Esophagus (tissue), 2 donors: ENCODE results near the gene C16orf96. TPM values are rescaled to one million over a fixed set of nuclear protein-coding genes. Genes with fewer than 3 reads are reported as not detected.

ENCODE experiments used
- H3K27ac ChIP-seq, 2 donors: one replicate each; pipeline ENCODE4 v1.5.1; 2013; ENCODE audit warnings: low read depth in 2 of 2, mild to moderate bottlenecking in 2 of 2, inconsistent platforms in 1 of 2, low read length in 1 of 2, moderate library complexity in 1 of 2
- H3K27me3 ChIP-seq, 2 donors: one replicate each; pipeline ENCODE4 v1.6.1; 2013; ENCODE audit warnings: low read length in 2 of 2, control low read depth in 1 of 2, mild to moderate bottlenecking in 1 of 2; ENCODE audit not compliant: insufficient read depth in 2 of 2, control insufficient read depth in 1 of 2
- H3K36me3 ChIP-seq, 2 donors: one replicate each; pipeline ENCODE4 v1.6.1; 2013; ENCODE audit warnings: low read length in 1 of 2; ENCODE audit not compliant: control insufficient read depth in 2 of 2, insufficient read depth in 2 of 2
- H3K4me1 ChIP-seq, 2 donors: one replicate each; pipeline ENCODE4 v1.6.1; 2013; ENCODE audit warnings: low read length in 1 of 2; ENCODE audit not compliant: control insufficient read depth in 2 of 2, insufficient read depth in 2 of 2
- H3K4me3 ChIP-seq, 2 donors: one replicate each; pipeline ENCODE4 v1.5.1; 2013; ENCODE audit warnings: low read length in 2 of 2, mild to moderate bottlenecking in 2 of 2, low read depth in 1 of 2, moderate library complexity in 1 of 2
- H3K9me3 ChIP-seq, 2 donors: one replicate each; pipeline ENCODE4 v1.6.1; 2013; ENCODE audit warnings: mild to moderate bottlenecking in 2 of 2, low read depth in 1 of 2, low read length in 1 of 2, moderate library complexity in 1 of 2; ENCODE audit not compliant: control insufficient read depth in 2 of 2, insufficient read depth in 1 of 2
- whole genome bisulfite sequencing, 2 donors: extraction: QIAGEN DNeasy Blood & Tissue Kit; methylation state at CpG; one replicate each; pipeline ENCODE4 v1.1.7; 2013; 5-methylcytosine and 5-hydroxymethylcytosine counted together
- polyA plus RNA-seq, 2 donors: library from polyadenylated mRNA; stranded (reverse); fragments of 200-250 nt; gene quantifications; one replicate each; pipeline ENCODE4 v1.2.3, GENCODE V29; 2013
- donor health status: healthy with polysubstance abuse.
- donor health status: Bipolar disorder and iron deficiency.

C16orf96 gene
- polyA plus RNA-seq, 2 donors, result 0.04 to 0.08 TPM

GRCh38 chr16:4623593-4623992, 67.5 kb downstream of the C16orf96 start:
- WGBS, 2 donors, result 80 to 82% methylated on average over 7 of the region's 7 CpGs
- Histone ChIP-seq H3K27ac (no peak overlapping the region), H3K9me3 (no peaks in the 10 kb centered on the region), H3K4me1 (peaks cover 12 to 18% of the 10 kb centered on the region in 2 donors), H3K4me3 (no peak overlapping the region), H3K36me3 (no peaks in the 10 kb centered on the region), H3K27me3 (no peaks in the 10 kb centered on the region)

GRCh38 chr16:4624015-4624826, 68.1 kb downstream of the C16orf96 start, which contains the start of gene MGRN1:
Gene MGRN1, plus strand, starts transcription at chr16:4624826. Its CDS starts 135 bp downstream, at chr16:4624961.
- WGBS, 2 donors, result 6 to 7% methylated on average over 42 of the region's 42 CpGs
- Histone ChIP-seq H3K9me3 (no peaks in the 10 kb centered on the region), H3K4me3 (peak within 1 kb of the TSS; percentile 83 to 98), H3K27me3 (no peaks in the 10 kb centered on the region), H3K4me1 (peaks cover 8 to 14% of the 10 kb centered on the region in 2 donors), H3K36me3 (no peaks in the 10 kb centered on the region), H3K27ac (peak within 1 kb of the TSS; percentile 93 to 98)

GRCh38 chr16:4624827-4625559, 68.9 kb downstream of the C16orf96 start:
- H3K27me3 ChIP-seq, result no peaks in the 10 kb centered on the region
- peak overlapping the region; percentile 83 to 98 for H3K4me3 ChIP-seq
- no peaks in the 10 kb centered on the region for H3K9me3 ChIP-seq
- H3K36me3 ChIP-seq, result no peaks in the 10 kb centered on the region
- H3K27ac ChIP-seq, result peak overlapping the region; percentile 93 to 98
- 0 to 1% methylated on average over 70 to 80 of the region's 80 CpGs for WGBS, 2 donors
- peaks cover 6 to 14% of the 10 kb centered on the region in 2 donors for H3K4me1 ChIP-seq

GRCh38 chr16:4625560-4626159, 69.5 kb downstream of the C16orf96 start:
- peaks cover 6 to 14% of the 10 kb centered on the region in 2 donors for H3K4me1 ChIP-seq

GRCh38 chr16:4626396-4626795, 70.3 kb downstream of the C16orf96 start:
- H3K4me3 ChIP-seq, result peak overlapping the region; percentile 5 to 83
- H3K36me3 ChIP-seq, result no peaks in the 10 kb centered on the region
- no peaks in the 10 kb centered on the region for H3K9me3 ChIP-seq
- no peaks in the 10 kb centered on the region for H3K27me3 ChIP-seq
- H3K27ac ChIP-seq, result no peak overlapping the region
- H3K4me1 ChIP-seq, result peaks cover 6 to 14% of the 10 kb centered on the region in 2 donors
- 63 to 66% methylated on average over 6 of the region's 6 CpGs for WGBS, 2 donors

More at GRCh38 chr16:4625560-4626159, 69.5 kb downstream of the C16orf96 start:
- Histone ChIP-seq H3K9me3 (no peaks in the 10 kb centered on the region), H3K4me3 (peak overlapping the region; percentile 83 to 98), H3K27ac (peak overlapping the region; percentile 93 to 98), H3K36me3 (no peaks in the 10 kb centered on the region), H3K27me3 (no peaks in the 10 kb centered on the region)
- 8 to 9% methylated on average over 11 of the region's 11 CpGs for WGBS, 2 donors

- H3K4me1 ChIP-seq, result peaks cover 6 to 14% of the 10 kb centered on the region in 2 donors
- 95 to 96% methylated on average over 9 of the region's 9 CpGs for WGBS, 2 donors
Observed at GRCh38 chr16:4628283-4628682, 72.1 kb downstream of the C16orf96 start.

GRCh38 chr16:4631444-4631843, 75.3 kb downstream of the C16orf96 start:
- Histone ChIP-seq H3K4me3 (no peak overlapping the region), H3K27ac (no peak overlapping the region), H3K9me3 (no peaks in the 10 kb centered on the region), H3K36me3 (peaks cover 0 to 10% of the 10 kb centered on the region in 2 donors), H3K4me1 (peaks cover 3 to 7% of the 10 kb centered on the region in 2 donors), H3K27me3 (no peaks in the 10 kb centered on the region)
- 94 to 96% methylated on average over 1 of the region's 1 CpG for WGBS, 2 donors

More at GRCh38 chr16:4628283-4628682, 72.1 kb downstream of the C16orf96 start:
- Histone ChIP-seq H3K36me3 (no peaks in the 10 kb centered on the region), H3K27me3 (no peaks in the 10 kb centered on the region), H3K27ac (no peak overlapping the region), H3K4me3 (no peak overlapping the region), H3K9me3 (no peaks in the 10 kb centered on the region)

GRCh38 chr16:4633910-4634635, 77.9 kb downstream of the C16orf96 start:
- no peak overlapping the region for H3K27ac ChIP-seq

GRCh38 chr16:4634768-4635167, 78.6 kb downstream of the C16orf96 start:
- Histone ChIP-seq H3K27ac (no peak overlapping the region), H3K4me3 (no peak overlapping the region), H3K27me3 (no peaks in the 10 kb centered on the region), H3K4me1 (peaks cover 2 to 3% of the 10 kb centered on the region in 2 donors), H3K9me3 (no peaks in the 10 kb centered on the region), H3K36me3 (peaks cover 5 to 17% of the 10 kb centered on the region in 2 donors)
- WGBS, 2 donors, result 89 to 91% methylated on average over 12 of the region's 12 CpGs

More at GRCh38 chr16:4633910-4634635, 77.9 kb downstream of the C16orf96 start:
- Histone ChIP-seq H3K27me3 (no peaks in the 10 kb centered on the region), H3K9me3 (no peaks in the 10 kb centered on the region), H3K4me3 (no peak overlapping the region), H3K4me1 (peaks cover 2 to 3% of the 10 kb centered on the region in 2 donors), H3K36me3 (peaks cover 5 to 15% of the 10 kb centered on the region in 2 donors)
- 93 to 95% methylated on average over 20 of the region's 20 CpGs for WGBS, 2 donors
